HG03342 (cell line): ENCODE measurements around the gene SORCS2.

Experiments used
- ATAC-seq: cut with Tn5 transposase; IDR thresholded peaks from one replicate; pipeline ENCODE4 v1.9.1; 2021; ENCODE audit warnings: mild to moderate bottlenecking, moderate library complexity; ENCODE audit not compliant: unreplicated experiment

The SORCS2 gene

GRCh38 chr4:7516096-7516772 is 323.9 kb downstream of the SORCS2 start:
- no peak for ATAC-seq

- no peak for ATAC-seq
These were observed 324.4 kb downstream of the SORCS2 start for GRCh38 chr4:7516773-7517144.

- no peak for ATAC-seq
These were observed 326.7 kb downstream of the SORCS2 start for GRCh38 chr4:7518871-7519637.

- no peak for ATAC-seq
These were observed 327.5 kb downstream of the SORCS2 start for GRCh38 chr4:7519638-7520376.

- ATAC-seq: no peak
These were observed 329.3 kb downstream of the SORCS2 start for GRCh38 chr4:7521666-7522065.

DNA sequence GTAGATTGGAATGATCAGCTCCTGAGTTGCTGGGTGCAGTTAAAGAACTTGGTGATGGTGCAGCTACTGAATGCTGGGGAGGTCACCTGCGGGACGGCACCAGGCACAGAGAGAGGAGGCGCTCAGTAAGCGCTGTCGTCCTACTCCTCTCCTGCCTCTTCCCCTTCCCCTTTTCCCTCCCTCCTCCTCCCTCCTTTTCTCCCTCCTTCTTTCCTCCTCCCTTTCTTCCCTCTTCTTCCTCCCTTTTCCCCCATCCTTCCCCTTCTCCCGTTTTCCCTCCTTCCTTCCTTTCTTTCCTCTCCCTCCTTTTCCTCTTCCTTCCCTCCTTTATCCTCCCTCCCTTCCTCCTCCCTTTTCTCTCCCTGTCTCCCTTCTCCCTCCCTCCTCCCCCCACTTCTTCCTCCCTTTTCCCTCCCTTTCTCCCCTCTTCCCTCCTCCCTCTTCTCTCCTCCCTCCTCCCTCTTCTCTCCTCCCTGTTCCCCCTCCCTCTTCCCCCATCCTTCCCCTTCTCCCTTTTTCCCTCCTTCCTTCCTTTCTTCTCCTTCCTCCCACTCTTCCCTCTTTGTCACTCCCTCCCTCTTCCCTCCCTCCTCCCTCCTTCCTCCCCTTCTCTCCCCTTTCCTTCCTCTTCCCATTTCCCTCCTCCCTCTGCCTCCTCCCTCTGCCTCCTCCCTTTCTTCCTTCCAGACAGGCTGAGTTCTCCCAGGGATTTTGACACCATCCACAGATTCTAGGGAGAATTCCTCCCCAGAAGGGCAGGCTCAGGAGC is 330.3 kb downstream of the SORCS2 start:
- no peak for ATAC-seq

GRCh38 chr4:7523526-7523925 is 331.2 kb downstream of the SORCS2 start:
- ATAC-seq: no peak

GRCh38 chr4:7524064-7524682 is 331.8 kb downstream of the SORCS2 start:
- no peak for ATAC-seq

DNA sequence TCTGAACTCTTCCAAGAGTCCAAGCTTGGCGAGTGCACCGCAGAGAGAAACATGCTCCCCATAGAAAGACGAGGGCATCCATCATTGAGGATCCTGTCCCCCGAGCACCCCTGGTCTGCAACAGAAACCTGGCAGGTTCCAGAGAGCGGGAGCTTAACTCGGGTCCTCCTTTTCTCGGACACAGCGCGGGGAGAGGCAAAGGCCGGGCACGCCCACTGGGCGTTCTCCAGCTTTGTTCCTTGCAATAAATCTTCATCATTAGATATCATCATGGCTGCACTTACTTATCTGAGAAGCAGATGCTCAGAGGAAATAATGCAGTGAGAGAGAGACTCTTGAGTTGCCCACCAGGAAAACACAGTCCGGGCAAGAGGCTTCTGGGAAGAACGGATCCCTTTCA is 332.5 kb downstream of the SORCS2 start:
- no peak for ATAC-seq

DNA sequence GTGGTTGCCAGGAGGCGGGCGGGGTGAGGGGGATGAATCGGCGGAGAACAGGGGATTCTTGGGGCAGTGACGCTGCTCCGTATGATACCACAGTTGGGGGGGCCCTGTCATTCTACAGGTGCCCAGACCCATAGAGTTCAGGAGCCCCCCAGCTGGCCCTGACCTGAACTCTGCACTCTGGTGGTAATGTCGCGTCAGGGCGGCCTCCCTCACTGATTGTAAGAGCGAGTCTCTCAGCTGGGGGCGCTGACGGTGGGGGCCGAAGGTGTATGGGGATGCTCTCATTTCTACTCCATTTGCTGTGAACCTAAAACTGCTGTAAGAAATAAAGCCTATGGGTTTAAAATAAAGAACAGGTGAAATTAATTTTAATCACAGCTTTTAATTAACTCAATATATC is 334.2 kb downstream of the SORCS2 start:
- ATAC-seq: no peak

DNA sequence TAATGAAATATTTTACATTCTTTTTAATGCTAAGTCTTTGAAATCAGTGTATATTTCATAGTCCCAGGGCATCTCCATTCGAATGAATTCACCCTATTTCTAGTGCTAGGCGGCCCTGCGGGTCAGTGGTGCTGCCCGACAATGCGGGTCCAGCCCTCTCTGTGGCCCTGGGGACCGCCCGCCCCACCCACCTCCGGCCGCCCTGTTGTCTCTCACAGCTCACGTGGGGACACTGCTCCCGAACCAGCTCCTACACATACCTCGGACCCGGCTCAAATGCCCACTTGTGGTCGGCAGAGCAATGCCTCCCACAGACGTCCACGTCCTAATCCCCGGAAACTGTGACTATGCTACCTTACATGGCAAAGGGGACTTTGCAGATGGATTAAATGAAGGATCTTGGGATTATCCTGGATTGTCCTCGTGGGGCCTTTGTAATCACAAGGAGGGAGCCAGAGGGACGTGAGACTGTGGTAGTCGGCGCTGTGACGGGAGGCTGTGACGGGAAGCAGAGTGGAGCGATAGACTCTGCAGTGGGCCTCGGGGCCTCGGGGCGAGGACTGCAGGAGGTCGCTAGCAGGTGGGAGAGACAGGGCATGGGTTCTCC is 334.7 kb downstream of the SORCS2 start:
- no peak for ATAC-seq

GRCh38 chr4:7529368-7530080 is 337.2 kb downstream of the SORCS2 start:
- no peak for ATAC-seq

DNA sequence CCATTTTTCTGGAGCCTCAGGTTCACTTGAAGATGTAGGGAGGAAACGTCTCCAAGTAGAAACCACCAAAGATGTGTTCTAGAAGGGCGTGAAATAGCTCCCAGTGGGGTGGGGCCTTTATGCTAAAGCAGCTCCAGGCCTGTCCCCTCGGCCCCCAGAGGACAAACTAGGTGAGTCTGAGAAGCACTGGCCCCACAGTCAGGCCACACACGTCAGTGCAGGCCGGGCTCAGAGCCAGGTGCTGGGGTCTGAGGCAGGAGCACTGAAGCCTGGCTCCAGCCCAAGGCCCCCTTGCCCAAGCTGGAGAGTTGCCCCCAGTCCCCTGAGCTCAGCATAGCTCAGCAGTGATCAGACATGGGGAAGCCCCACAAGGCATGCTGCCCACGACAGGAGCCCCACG is 337.7 kb downstream of the SORCS2 start:
- no peak for ATAC-seq

DNA sequence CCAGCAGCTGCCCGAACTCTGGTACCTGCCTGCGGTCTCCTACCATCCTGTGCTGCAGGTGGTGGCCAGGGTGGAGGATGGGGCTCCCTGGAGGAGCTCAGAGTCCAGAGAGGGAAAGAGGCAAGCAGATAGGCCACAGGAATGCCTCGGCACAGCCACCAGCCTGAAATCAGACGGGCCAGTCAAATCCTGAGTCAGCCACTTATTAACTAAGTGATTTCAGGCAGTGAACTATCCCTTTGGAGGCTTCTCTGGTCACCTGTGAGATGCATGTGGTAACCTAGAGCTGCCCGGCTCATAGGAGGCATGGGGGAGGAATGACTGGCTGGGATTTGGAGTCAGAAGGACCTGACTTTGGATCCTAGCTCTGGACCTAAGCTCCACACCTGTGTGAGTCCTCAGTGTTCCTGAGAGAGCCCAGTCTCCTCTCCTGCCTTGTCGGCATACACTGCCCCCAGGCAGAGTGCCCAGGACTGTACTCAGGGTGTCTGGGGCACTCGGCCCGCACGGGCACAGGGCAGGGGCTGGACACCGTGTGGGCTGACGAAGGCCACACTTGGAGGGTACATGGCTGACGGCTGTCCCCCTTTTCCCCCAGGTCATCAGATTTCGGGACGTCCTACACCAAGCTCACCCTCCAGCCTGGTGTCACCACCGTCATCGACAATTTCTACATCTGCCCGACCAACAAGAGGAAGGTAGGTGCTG is 338.7 kb downstream of the SORCS2 start:
- ATAC-seq: no peak

DNA sequence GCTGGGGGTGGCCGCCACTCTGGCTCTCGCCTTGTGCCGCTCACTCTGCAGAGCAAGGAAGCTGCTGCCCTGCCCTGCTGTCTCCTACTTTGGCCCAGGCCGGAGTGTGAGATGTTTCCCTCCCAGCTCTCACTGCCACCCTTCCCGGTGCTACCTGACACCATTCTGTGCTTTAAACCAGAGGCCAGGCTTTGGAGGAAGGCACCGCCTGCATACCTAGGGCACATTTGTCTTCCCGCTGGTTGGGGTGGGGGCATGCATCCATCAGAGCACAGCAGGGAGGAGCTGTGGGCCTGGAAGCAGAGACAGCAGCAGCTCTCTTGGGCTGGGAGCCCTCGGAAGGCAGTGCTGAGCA is 339.3 kb downstream of the SORCS2 start:
- no peak for ATAC-seq

DNA sequence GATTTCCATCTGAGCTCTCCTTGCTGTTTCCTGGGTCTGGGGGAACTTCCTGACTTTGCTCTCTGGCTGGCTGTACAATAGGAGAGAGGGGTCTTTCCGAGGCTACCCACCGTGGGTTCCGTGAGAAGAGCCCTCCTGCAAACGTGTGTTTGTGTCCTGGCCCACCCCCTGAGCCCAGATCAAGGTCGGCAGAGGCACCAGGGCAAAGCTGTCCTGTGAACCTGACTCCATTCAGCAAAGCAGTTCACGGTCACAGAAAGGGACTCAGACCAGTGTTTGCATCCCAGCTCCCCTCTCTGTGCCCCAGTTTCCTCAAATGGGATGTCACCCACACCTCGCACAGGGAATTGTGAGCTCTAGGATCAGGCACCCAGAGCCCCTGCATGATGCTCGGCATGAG is 339.7 kb downstream of the SORCS2 start:
- no peak for ATAC-seq

DNA sequence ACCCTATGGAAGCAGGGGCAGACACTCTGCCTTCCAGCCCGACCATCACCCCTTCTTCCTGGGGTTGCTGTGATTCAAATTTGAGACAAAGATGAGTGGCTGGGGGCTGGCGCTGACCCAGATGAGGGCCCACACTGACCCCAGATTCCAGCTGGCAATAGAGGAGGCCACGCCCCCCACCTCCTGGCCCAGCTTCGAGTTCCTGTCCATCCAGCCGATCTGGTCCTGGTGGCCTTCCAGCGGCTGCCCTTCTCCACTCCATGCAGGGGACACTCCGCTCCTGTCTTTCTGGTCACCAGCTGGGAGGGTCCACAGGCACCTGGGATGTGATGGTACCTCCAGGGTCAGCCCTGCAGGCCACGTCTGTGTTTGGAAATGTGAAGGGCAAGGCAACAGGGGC is 340.9 kb downstream of the SORCS2 start:
- ATAC-seq: no peak

- ATAC-seq: no peak
These were observed 342.8 kb downstream of the SORCS2 start for GRCh38 chr4:7535094-7535493.

- no peak for ATAC-seq
These were observed 343.3 kb downstream of the SORCS2 start for GRCh38 chr4:7535619-7536018.
